NB4 (cell line): ENCODE data around the gene CRYZL1.

Source experiments
- CTCF ChIP-seq: IDR thresholded peaks from one replicate; pipeline ENCODE4 v1.5.1; 2012; ENCODE audit warnings: low read depth, low read length
- MAX ChIP-seq: IDR thresholded peaks from 2 replicates; pipeline ENCODE4 v1.6.1; 2011; ENCODE audit warnings: low read depth, low read length
- MYC ChIP-seq: IDR thresholded peaks from 2 replicates; pipeline ENCODE4 v1.6.1; 2011; ENCODE audit warnings: low read depth, low read length
- POLR2A ChIP-seq: IDR thresholded peaks from 2 replicates; pipeline ENCODE4 v1.6.1; 2011; ENCODE audit warnings: mild to moderate bottlenecking; ENCODE audit not compliant: insufficient read length; ENCODE audit errors: extremely low read depth

GRCh38 chr21:33549848-33550771 lies 91.4 kb downstream of the CRYZL1 start:
- TF ChIP-seq CTCF (no peak), POLR2A (no peak), MYC (no peak), MAX (no peak)
